B cell (primary cell): ENCODE results near the gene TFCP2L1.

Experiments
- EZH2 ChIP-seq: IDR thresholded peaks from 2 replicates; pipeline ENCODE4 v1.6.1; 2012; ENCODE audit warnings: borderline replicate concordance, low read depth, mild to moderate bottlenecking, moderate library complexity, low read length; ENCODE audit not compliant: insufficient read depth, poor library complexity, severe bottlenecking
- TF ChIP-seq, protein P1 (sequence below): fragments of 200-600 bp; IDR thresholded peaks from one replicate; pipeline ENCODE4 v1.8.0; 2022; ENCODE audit warnings: antibody characterized with exemption, mild to moderate bottlenecking

DNA sequence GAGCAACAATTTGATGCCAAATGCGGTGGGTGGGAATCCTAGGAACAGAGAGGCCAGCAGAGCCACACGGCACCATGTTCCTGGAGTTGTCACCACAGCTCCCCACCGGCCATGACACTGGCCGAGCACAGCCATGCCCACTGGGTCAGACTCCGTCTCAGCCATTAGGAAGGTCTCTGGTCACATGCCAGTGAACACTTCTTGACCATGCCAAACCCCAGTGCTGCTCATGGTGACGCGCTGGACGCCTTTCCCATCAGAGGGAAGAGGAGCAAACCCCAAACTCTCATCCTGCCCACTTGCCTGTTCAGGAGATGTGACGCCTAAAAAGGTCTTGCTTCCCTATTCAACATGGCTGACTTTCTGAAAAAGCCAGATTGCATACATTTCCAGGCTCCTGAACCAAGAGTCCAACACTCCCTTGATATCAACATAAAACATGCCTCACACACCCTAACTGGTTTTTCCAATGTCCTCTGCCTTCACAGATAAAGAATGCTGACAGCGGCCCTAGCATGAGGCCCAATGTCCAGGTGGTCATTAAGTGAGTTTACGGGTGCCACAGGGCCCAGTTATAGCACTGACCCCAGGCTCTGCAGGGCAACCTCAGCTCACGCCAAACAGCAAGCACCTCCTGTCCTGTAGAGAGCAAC lies 31.9 kb downstream of the TFCP2L1 start:
- TF ChIP-seq, protein P1, sequence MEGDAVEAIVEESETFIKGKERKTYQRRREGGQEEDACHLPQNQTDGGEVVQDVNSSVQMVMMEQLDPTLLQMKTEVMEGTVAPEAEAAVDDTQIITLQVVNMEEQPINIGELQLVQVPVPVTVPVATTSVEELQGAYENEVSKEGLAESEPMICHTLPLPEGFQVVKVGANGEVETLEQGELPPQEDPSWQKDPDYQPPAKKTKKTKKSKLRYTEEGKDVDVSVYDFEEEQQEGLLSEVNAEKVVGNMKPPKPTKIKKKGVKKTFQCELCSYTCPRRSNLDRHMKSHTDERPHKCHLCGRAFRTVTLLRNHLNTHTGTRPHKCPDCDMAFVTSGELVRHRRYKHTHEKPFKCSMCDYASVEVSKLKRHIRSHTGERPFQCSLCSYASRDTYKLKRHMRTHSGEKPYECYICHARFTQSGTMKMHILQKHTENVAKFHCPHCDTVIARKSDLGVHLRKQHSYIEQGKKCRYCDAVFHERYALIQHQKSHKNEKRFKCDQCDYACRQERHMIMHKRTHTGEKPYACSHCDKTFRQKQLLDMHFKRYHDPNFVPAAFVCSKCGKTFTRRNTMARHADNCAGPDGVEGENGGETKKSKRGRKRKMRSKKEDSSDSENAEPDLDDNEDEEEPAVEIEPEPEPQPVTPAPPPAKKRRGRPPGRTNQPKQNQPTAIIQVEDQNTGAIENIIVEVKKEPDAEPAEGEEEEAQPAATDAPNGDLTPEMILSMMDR, result no peak
- TF ChIP-seq EZH2, result no peak
